KMS-11 (cell line): Measurements from ENCODE around the gene ZNF304.
"Not testable (repeated sequence)": the region's sequence is repeated elsewhere in the genome, so short reads cannot be mapped to it uniquely, and the experiment has no call there.

Source experiments
- H2AFZ ChIP-seq: fragments of 200-600 bp; sonication (generic); 2 replicates; pipeline ENCODE4 v1.6.1; 2016; ENCODE audit warnings: antibody characterized with exemption, mixed run types, low read depth
- H3K27ac ChIP-seq: fragments of 200-600 bp; sonication (generic); 2 replicates; pipeline ENCODE4 v1.6.1; 2016; ENCODE audit warnings: mild to moderate bottlenecking, mixed run types
- H3K27me3 ChIP-seq: fragments of 200-600 bp; sonication (generic); 2 replicates; pipeline ENCODE4 v1.6.1; 2017; ENCODE audit warnings: mild to moderate bottlenecking, low read depth, mixed run types, moderate library complexity; ENCODE audit not compliant: insufficient read depth
- H3K36me3 ChIP-seq: fragments of 200-600 bp; sonication (generic); 2 replicates; pipeline ENCODE4 v1.6.1; 2017; ENCODE audit warnings: mild to moderate bottlenecking, mixed run types; ENCODE audit not compliant: insufficient read depth
- H3K4me1 ChIP-seq: fragments of 200-600 bp; sonication (generic); 2 replicates; pipeline ENCODE4 v1.6.1; 2016; ENCODE audit warnings: mild to moderate bottlenecking, low read depth, mixed run types; ENCODE audit not compliant: poor library complexity, severe bottlenecking
- H3K4me2 ChIP-seq: fragments of 200-600 bp; sonication (generic); 2 replicates; pipeline ENCODE4 v1.7.0; 2016; ENCODE audit warnings: mild to moderate bottlenecking, mixed run types
- H3K4me3 ChIP-seq: fragments of 200-600 bp; sonication (generic); IDR thresholded peaks from 2 replicates; pipeline ENCODE4 v1.6.1; 2017; ENCODE audit warnings: low read depth, low read length, mixed read lengths; ENCODE audit not compliant: insufficient read depth
- H3K79me2 ChIP-seq: fragments of 200-600 bp; sonication (generic); 2 replicates; pipeline ENCODE4 v1.6.1; 2016; ENCODE audit warnings: low read depth, mixed run types; ENCODE audit not compliant: insufficient read depth
- H3K9ac ChIP-seq: fragments of 200-600 bp; sonication (generic); 2 replicates; pipeline ENCODE4 v1.6.1; 2016; ENCODE audit warnings: mild to moderate bottlenecking, mixed run types
- H4K20me1 ChIP-seq: fragments of 200-600 bp; sonication (generic); 2 replicates; pipeline ENCODE4 v1.6.1; 2016; ENCODE audit warnings: mild to moderate bottlenecking, mixed run types; ENCODE audit not compliant: insufficient read depth
- TF ChIP-seq, protein P1 (sequence below): fragments of 200-600 bp; sonication (generic); conservative IDR thresholded peaks from 2 replicates; pipeline ENCODE4 v1.6.1; 2017; ENCODE audit warnings: low read depth, mild to moderate bottlenecking, antibody characterized with exemption, low read length, moderate library complexity, mixed read lengths

Gene ZNF304

DNA sequence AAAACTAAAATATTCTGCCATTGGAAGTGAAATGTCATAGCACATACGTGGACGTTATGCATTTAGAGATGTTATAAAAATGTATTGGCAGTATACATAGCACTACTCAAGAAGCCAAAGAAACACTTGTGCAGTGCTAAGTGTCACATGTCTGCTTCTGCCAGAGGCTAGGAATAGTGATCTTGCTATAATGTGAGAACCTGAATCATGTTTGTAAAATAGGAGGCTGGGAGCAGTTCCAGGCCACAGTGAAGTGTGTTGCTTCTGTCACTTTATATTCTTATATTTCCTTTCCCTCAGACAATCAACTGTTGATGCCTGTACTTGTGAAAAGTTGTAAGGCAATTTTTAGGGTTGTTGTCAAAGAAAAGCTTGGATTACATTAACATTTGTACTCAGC, 15.7 kb downstream of the ZNF304 start:
- Histone ChIP-seq H3K27ac (no peak overlapping the region), H3K9ac (no peak overlapping the region), H3K27me3 (no peaks in the 10 kb centered on the region), H2AFZ (no peak overlapping the region), H3K36me3 (no peaks in the 10 kb centered on the region), H3K4me1 (no peaks in the 10 kb centered on the region), H4K20me1 (no peaks in the 10 kb centered on the region), H3K4me3 (no peak overlapping the region), H3K4me2 (no peak overlapping the region), H3K79me2 (0 out of 2 replicates have a peak, but pooled peaks cover 4% of the 10 kb centered on the region)
- TF ChIP-seq, protein P1, sequence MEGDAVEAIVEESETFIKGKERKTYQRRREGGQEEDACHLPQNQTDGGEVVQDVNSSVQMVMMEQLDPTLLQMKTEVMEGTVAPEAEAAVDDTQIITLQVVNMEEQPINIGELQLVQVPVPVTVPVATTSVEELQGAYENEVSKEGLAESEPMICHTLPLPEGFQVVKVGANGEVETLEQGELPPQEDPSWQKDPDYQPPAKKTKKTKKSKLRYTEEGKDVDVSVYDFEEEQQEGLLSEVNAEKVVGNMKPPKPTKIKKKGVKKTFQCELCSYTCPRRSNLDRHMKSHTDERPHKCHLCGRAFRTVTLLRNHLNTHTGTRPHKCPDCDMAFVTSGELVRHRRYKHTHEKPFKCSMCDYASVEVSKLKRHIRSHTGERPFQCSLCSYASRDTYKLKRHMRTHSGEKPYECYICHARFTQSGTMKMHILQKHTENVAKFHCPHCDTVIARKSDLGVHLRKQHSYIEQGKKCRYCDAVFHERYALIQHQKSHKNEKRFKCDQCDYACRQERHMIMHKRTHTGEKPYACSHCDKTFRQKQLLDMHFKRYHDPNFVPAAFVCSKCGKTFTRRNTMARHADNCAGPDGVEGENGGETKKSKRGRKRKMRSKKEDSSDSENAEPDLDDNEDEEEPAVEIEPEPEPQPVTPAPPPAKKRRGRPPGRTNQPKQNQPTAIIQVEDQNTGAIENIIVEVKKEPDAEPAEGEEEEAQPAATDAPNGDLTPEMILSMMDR: no peak

DNA sequence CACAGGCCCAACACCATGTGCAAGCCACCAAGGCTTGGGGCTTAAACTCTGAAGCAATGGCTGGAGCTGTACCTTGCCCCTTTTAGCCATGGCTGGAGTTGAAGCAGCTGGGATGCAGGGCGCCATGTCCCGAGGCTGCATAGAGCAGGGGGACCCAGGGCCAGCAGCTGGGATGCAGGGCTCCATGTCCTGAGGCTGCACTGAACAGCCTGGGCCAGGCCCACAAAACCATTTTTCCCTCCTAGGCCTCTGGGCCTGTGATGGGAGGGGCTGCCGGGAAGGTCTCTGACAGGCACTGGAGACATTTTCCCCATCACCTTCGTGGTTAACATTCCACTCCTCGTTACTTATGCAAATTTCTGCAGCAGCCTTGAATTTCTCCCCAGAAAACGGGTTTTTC, 23.1 kb downstream of the ZNF304 start:
- Histone ChIP-seq H3K27me3 (no peaks in the 10 kb centered on the region), H3K36me3 (no peaks in the 10 kb centered on the region)
- TF ChIP-seq, protein P1: no peak

DNA sequence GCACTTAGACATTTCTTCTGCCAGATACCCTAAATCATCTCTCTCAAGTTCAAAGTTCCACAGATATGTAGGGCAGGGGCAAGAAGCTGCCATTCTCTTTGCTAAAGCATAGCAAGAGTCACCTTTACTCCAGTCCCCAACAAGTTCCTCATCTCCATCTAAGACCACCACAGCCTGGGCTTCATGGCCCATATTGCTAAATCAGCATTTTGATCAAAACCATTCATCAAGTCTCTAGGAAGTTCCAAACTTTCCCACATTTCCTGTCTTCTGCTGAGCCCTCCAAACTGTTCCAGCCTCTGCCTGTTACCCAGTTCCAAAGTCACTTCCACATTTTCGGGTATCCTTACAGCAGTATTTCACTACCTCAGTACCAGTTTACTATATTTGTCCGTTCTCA, 23.6 kb downstream of the ZNF304 start:
- not testable (repeated sequence) for H2AFZ ChIP-seq, H3K4me2 ChIP-seq, H3K4me1 ChIP-seq, H3K27ac ChIP-seq, H3K36me3 ChIP-seq, H4K20me1 ChIP-seq, H3K79me2 ChIP-seq, H3K4me3 ChIP-seq, H3K9ac ChIP-seq, H3K27me3 ChIP-seq

More for the DNA sequence above, 23.1 kb downstream of the ZNF304 start:
- Histone ChIP-seq H3K79me2 (no peaks in the 10 kb centered on the region), H4K20me1 (no peaks in the 10 kb centered on the region), H3K4me1 (no peaks in the 10 kb centered on the region), H3K27ac (no peak overlapping the region), H3K9ac (no peak overlapping the region), H2AFZ (no peak overlapping the region), H3K4me2 (no peak overlapping the region), H3K4me3 (no peak overlapping the region)

DNA sequence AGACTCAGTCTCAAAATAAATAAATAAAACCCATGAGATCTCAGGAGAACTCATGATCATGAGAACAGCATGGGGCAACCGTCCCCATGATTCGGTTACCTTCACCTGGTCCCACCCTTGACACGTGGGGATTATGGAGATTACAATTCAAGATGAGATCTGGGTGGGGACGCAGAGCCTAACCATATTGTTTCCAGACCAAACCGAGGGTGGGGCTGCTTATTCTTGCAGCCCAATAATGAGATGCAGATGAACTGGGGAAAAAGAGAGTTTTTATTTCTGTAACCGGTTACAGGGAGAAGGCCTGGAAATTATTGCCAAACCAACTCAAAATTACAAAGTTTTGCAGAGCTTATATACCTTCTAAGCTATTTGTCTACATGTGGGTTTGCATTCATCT, 25.1 kb downstream of the ZNF304 start:
- no peak overlapping the region for H3K4me2 ChIP-seq
- no peaks in the 10 kb centered on the region for H4K20me1 ChIP-seq
- H3K27ac ChIP-seq: no peak overlapping the region
- H3K9ac ChIP-seq: no peak overlapping the region
- no peaks in the 10 kb centered on the region for H3K27me3 ChIP-seq
- H3K4me1 ChIP-seq: no peaks in the 10 kb centered on the region
- H3K79me2 ChIP-seq: no peaks in the 10 kb centered on the region
- H3K36me3 ChIP-seq: no peaks in the 10 kb centered on the region
- H3K4me3 ChIP-seq: no peak overlapping the region
- H2AFZ ChIP-seq: no peak overlapping the region
- TF ChIP-seq, protein P1: no peak

DNA sequence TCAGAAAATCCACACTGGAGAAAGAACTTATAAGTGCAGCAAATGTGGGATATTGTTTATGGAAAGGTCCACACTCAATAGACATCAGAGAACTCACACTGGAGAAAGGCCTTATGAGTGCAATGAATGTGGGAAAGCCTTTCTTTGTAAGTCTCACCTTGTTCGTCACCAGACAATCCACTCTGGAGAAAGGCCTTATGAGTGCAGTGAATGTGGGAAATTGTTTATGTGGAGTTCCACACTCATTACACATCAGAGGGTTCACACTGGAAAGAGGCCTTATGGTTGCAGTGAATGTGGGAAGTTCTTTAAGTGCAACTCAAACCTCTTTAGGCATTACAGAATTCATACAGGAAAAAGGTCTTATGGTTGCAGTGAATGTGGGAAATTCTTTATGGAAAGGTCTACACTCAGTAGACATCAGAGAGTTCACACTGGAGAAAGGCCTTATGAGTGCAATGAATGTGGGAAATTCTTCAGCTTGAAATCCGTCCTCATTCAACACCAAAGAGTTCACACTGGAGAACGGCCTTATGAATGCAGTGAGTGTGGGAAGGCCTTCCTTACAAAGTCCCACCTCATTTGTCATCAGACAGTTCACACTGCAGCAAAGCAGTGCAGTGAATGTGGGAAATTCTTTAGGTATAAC, 26.6 kb downstream of the ZNF304 start:
- TF ChIP-seq, protein P1: no peak

More for the DNA sequence above, 26.6 kb downstream of the ZNF304 start:
- Histone ChIP-seq H2AFZ (no peak overlapping the region), H3K27me3 (no peaks in the 10 kb centered on the region), H3K36me3 (no peaks in the 10 kb centered on the region), H3K27ac (no peak overlapping the region), H4K20me1 (no peaks in the 10 kb centered on the region), H3K4me3 (no peak overlapping the region), H3K9ac (no peak overlapping the region), H3K79me2 (no peaks in the 10 kb centered on the region), H3K4me1 (no peaks in the 10 kb centered on the region), H3K4me2 (no peak overlapping the region)
